Activated CD8-positive, alpha-beta T cell treated with anti-CD3 and anti-CD28 coated beads for 36 hours (primary cell): ENCODE results near the gene PRKD3. TPM values are rescaled to one million over a fixed set of nuclear protein-coding genes. Genes with fewer than 3 reads are reported as not detected.

Experiments
- ATAC-seq: fragments of 200-7000 bp; cut with Tn5 transposase; one replicate; pipeline ENCODE4 v1.10.0; 2021; ENCODE audit warnings: mild to moderate bottlenecking, moderate library complexity
- CTCF ChIA-PET: fragments of 350-600 bp; sonication (Branson Sonifier 250); formaldehyde crosslinking; loops from one replicate; lab custom pipeline; 2021; ENCODE audit warnings: antibody characterized with exemption; lab: Charles Lee
- POLR2A ChIA-PET: fragments of 350-600 bp; sonication (Branson Sonifier 250); formaldehyde crosslinking; loops from one replicate; lab custom pipeline; 2021; ENCODE audit warnings: antibody characterized with exemption; lab: Charles Lee
- DNase-seq: peaks from one replicate; pipeline ENCODE4 v3.0.0-alpha.2; 2020
- H3K27ac Mint-ChIP-seq: one replicate; pipeline ENCODE4 v1.8.0; 2021; ENCODE audit warnings: mild to moderate bottlenecking, mixed read lengths
- H3K27me3 Mint-ChIP-seq: one replicate; pipeline ENCODE4 v1.8.0; 2021; ENCODE audit warnings: mixed read lengths
- H3K36me3 Mint-ChIP-seq: one replicate; pipeline ENCODE4 v1.8.0; 2021; ENCODE audit warnings: low read depth, mixed read lengths
- H3K4me1 Mint-ChIP-seq: one replicate; pipeline ENCODE4 v1.8.0; 2021; ENCODE audit warnings: low read depth, mixed read lengths
- H3K4me3 Mint-ChIP-seq: one replicate; pipeline ENCODE4 v1.8.0; 2021; ENCODE audit warnings: mild to moderate bottlenecking, moderate library complexity, mixed read lengths
- H3K9me3 Mint-ChIP-seq: one replicate; pipeline ENCODE4 v1.8.0; 2021; ENCODE audit warnings: mixed read lengths
- intact Hi-C: fragments of 100-400 bp; cut with micrococcal nuclease; formaldehyde crosslinking; loops from one replicate; pipeline ENCODE4 v1.10.0; 2022
- total RNA-seq, 2 experiments: library from RNA; stranded (reverse); gene quantifications; one replicate each; pipeline ENCODE4 v1.2.3, GENCODE V29; 2021
- TF ChIP-seq, protein P1 (sequence below): fragments of 200-600 bp; IDR thresholded peaks from one replicate; pipeline ENCODE4 v1.8.0; 2022; ENCODE audit warnings: antibody characterized with exemption, mild to moderate bottlenecking

PRKD3 gene
- total RNA-seq, 2 experiments from 2014 or later = 23.8 to 25.6 TPM

DNA sequence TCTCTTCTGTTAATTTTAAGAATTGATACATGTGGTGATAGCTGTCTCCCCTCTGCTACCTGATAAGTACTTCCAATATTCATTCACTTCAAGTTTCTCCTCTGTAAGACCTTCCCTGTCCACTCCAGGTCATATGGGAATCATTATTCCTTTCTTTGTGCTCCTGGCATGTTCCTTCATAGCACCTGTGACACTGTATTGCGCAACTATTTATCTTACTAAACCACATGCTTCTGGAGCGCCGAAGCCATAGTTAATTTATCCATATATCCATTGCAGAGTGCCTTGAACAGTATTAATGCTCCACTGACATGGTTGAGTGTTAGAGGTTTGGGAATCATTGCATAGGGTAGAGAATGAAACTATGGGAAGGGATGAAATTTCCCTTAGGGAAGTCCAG lies 7.9 kb upstream of the PRKD3 start:
- TF ChIP-seq, protein P1, sequence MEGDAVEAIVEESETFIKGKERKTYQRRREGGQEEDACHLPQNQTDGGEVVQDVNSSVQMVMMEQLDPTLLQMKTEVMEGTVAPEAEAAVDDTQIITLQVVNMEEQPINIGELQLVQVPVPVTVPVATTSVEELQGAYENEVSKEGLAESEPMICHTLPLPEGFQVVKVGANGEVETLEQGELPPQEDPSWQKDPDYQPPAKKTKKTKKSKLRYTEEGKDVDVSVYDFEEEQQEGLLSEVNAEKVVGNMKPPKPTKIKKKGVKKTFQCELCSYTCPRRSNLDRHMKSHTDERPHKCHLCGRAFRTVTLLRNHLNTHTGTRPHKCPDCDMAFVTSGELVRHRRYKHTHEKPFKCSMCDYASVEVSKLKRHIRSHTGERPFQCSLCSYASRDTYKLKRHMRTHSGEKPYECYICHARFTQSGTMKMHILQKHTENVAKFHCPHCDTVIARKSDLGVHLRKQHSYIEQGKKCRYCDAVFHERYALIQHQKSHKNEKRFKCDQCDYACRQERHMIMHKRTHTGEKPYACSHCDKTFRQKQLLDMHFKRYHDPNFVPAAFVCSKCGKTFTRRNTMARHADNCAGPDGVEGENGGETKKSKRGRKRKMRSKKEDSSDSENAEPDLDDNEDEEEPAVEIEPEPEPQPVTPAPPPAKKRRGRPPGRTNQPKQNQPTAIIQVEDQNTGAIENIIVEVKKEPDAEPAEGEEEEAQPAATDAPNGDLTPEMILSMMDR = no peak
- no peak overlapping the region for H3K27ac Mint-ChIP-seq
- H3K27me3 Mint-ChIP-seq = peaks cover 8% of the 10 kb centered on the region
- no peaks in the 10 kb centered on the region for H3K36me3 Mint-ChIP-seq
- ATAC-seq = no peak
- no peaks in the 10 kb centered on the region for H3K4me1 Mint-ChIP-seq
- POLR2A ChIA-PET = no interaction called here
- no peaks in the 10 kb centered on the region for H3K9me3 Mint-ChIP-seq
- intact Hi-C loops = no loop called here
- CTCF ChIA-PET = interaction anchor here (1.2 kb wide), 1 partner anchor 12 kb away, joined by 4 read pairs; no protein-coding TSS in a partner anchor
- no peak overlapping the region for H3K4me3 Mint-ChIP-seq
- no peak for DNase-seq

DNA sequence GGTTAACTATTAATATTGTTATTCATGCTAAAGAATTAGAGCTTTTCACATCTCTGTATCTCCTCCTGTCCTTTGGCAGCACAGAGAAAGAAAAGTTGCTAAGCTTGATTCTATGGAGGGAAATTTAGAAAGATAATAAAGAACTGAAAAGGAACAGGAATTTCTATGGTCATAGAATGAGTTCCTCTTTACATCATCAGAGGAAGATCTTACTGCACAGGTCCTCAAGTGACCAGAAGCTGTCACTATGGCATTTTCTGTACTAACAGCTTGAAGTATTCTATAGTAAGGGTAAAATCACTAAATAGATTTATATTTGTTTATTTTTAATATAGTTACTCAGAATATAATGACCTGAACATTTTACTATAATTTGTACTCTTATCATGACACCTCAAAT lies 6.0 kb upstream of the PRKD3 start:
- H3K4me3 Mint-ChIP-seq = no peak overlapping the region
- no peaks in the 10 kb centered on the region for H3K36me3 Mint-ChIP-seq
- CTCF ChIA-PET = interaction anchor here (0.7 to 1.9 kb wide), 4 partner anchors 13 to 547 kb away, joined by 3 to 6 read pairs (median 3); no protein-coding TSS in a partner anchor
- H3K27me3 Mint-ChIP-seq = peaks cover 15% of the 10 kb centered on the region
- DNase-seq (no peak), ATAC-seq (no peak)
- TF ChIP-seq, protein P1 = no peak
- POLR2A ChIA-PET = interaction anchor here (1.0 to 1.5 kb wide), 2 partner anchors 37 to 57 kb away, joined by 3 read pairs; no protein-coding TSS in a partner anchor
- intact Hi-C loops = no loop called here
- H3K9me3 Mint-ChIP-seq = no peaks in the 10 kb centered on the region
- no peak overlapping the region for H3K27ac Mint-ChIP-seq
- H3K4me1 Mint-ChIP-seq = peaks cover 3% of the 10 kb centered on the region

DNA sequence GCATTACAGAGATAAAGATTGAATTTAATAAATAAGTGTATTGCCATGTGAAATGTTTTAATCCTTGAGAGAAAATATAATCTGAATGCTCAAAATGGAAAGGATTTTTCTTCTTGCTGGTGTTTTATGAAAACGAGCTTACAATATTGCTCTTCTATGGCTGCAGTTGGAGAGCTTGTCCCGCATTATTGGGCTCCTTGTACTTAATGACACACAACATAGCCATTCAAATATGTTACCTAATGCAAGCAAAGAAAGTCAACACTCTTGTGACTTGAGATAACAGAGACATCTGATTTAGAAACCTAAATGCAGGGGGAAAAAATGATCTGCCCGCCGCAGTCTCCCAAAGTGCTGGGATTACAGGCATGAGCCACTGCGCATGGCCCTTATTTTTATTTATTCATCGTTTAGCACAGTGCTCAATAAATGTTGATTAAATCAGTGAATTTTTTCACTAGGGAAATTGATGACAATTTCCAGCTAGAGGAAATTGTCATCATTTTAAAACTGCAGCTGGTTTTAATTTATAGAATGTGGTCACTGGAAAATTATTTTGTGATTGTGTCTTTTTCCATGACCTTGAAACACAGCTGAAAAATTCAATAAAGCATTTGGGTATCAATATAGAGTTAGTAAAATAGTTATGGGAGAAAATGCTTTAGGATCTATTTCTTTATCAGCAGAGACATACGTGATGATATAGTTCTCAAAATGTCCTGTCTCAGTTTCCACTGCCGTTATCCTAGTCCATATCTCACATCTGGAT lies 2.4 kb upstream of the PRKD3 start:
- Mint-ChIP-seq H3K4me1 (peaks cover 18% of the 10 kb centered on the region), H3K36me3 (peaks cover 5% of the 10 kb centered on the region), H3K27ac (no peak overlapping the region), H3K9me3 (no peaks in the 10 kb centered on the region), H3K27me3 (peaks cover 13% of the 10 kb centered on the region), H3K4me3 (no peak overlapping the region)
- DNase-seq (no peak), ATAC-seq (no peak)
- intact Hi-C loops = no loop called here
- TF ChIP-seq, protein P1 = no peak
- ChIA-PET CTCF (interaction anchor here (0.7 to 1.8 kb wide), 4 partner anchors 8 to 59 kb away, joined by 3 to 4 read pairs (median 3); no protein-coding TSS in a partner anchor), POLR2A (no interaction called here)

DNA sequence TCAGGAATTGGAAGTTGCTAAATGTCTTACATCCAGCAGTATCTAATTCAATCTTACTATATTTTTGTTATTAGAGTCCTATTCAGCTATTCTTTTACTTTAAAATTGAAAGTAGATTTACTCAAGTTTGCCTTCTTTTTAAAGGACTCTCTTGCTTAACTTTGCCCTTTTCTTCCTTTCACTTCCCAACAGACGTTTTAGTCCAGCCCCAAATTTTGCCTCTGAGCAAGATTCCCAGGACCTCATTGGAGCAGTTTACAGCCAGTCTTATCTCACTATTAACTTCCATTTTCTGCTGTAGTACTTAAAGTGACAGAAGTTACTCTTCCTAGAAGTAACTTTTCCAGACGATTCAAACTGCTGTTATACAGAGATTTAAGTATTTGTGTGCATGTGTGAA lies 1.7 kb upstream of the PRKD3 start:
- intact Hi-C loops = no loop called here
- Mint-ChIP-seq H3K36me3 (peaks cover 10% of the 10 kb centered on the region), H3K4me3 (no peak overlapping the region), H3K9me3 (no peaks in the 10 kb centered on the region), H3K27ac (no peak overlapping the region), H3K27me3 (peaks cover 13% of the 10 kb centered on the region), H3K4me1 (peaks cover 26% of the 10 kb centered on the region)
- CTCF ChIA-PET = interaction anchor here (1.2 to 1.8 kb wide), 2 partner anchors 13 to 60 kb away, joined by 3 to 4 read pairs; no protein-coding TSS in a partner anchor
- POLR2A ChIA-PET = interaction anchor here (0.7 to 1.6 kb wide), 2 partner anchors 48 to 135 kb away, joined by 3 read pairs; no protein-coding TSS in a partner anchor
- ATAC-seq (no peak), DNase-seq (no peak)
- TF ChIP-seq, protein P1 = no peak

DNA sequence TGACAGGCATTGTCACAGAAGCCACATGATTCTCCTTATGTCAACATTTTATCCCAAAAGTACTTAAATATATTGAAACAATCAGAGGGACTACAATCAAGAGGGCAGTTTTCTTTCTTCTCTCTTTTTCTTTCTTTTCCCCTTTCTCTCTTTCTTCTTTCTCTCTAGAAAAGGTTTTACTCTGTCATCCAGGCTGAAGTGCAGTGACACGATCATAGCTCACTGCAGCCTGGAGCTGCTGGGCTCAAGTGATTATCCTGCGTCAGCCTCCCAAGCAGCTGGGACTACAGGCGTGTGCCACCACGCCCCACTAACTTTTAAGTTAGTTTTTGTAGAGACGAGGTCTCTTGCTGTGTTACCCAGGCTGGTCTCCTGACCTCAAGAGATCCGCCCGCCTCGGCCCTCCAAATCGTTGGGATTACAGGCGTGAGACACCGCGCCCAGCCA lies 1.0 kb upstream of the PRKD3 start:
- no peak for DNase-seq
- TF ChIP-seq, protein P1 = no peak
- ATAC-seq = no peak
- peaks cover 12% of the 10 kb centered on the region for H3K27me3 Mint-ChIP-seq
- H3K36me3 Mint-ChIP-seq = peaks cover 10% of the 10 kb centered on the region
- ChIA-PET CTCF (interaction anchor here (1.2 to 1.8 kb wide), 2 partner anchors 13 to 552 kb away, joined by 3 to 4 read pairs; no protein-coding TSS in a partner anchor), POLR2A (interaction anchor here (0.7 to 1.7 kb wide), 7 partner anchors 11 to 134 kb away, joined by 3 to 6 read pairs (median 3); no protein-coding TSS in a partner anchor)
- no peaks in the 10 kb centered on the region for H3K9me3 Mint-ChIP-seq
- H3K4me3 Mint-ChIP-seq = peak overlapping the region; percentile 74
- H3K27ac Mint-ChIP-seq = peak overlapping the region; percentile 49
- intact Hi-C loops = no loop called here
- H3K4me1 Mint-ChIP-seq = peaks cover 28% of the 10 kb centered on the region
